HepG2 (cell line): ENCODE measurements around the gene BEX3. TPM values are rescaled to one million over a fixed set of nuclear protein-coding genes. Genes with fewer than 3 reads are reported as not detected.

Source experiments
- BRCA1 ChIP-seq: sonication (generic); formaldehyde crosslinking; IDR thresholded peaks from 2 replicates; pipeline ENCODE4 v1.4.0; 2020; ENCODE audit warnings: missing genetic modification reagents
- FLYWCH1 ChIP-seq: sonication (generic); formaldehyde crosslinking; IDR thresholded peaks from 2 replicates; pipeline ENCODE4 v1.8.1; 2023; ENCODE audit warnings: mild to moderate bottlenecking, missing genetic modification reagents
- KAT8 ChIP-seq: IDR thresholded peaks from 2 replicates; pipeline ENCODE4 v1.6.1; 2016; ENCODE audit warnings: missing genetic modification reagents, missing compliant biosample characterization
- NCOR1 ChIP-seq: fragments of 200-600 bp; sonication (generic); IDR thresholded peaks from 2 replicates; pipeline ENCODE4 v1.7.0; 2017; ENCODE audit warnings: antibody characterized with exemption, low read length, borderline replicate concordance
- NR2F6 ChIP-seq, 2 experiments: IDR thresholded peaks; 2 replicates each; pipeline ENCODE4 v1.6.1; 2016; ENCODE audit warnings: antibody characterized with exemption in 1 of 2, mild to moderate bottlenecking in 1 of 2
- SETDB1 ChIP-seq: sonication (generic); formaldehyde crosslinking; IDR thresholded peaks from 2 replicates; pipeline ENCODE4 v1.5.1; 2020; ENCODE audit warnings: missing genetic modification reagents, mild to moderate bottlenecking, borderline replicate concordance
- TMF1 ChIP-seq: sonication (generic); formaldehyde crosslinking; IDR thresholded peaks from 2 replicates; pipeline ENCODE4 v1.8.1; 2022; ENCODE audit warnings: low read depth, missing genetic modification reagents
- ZFP36 ChIP-seq: fragments of 150-350 bp; IDR thresholded peaks from 2 replicates; pipeline ENCODE4 v1.6.1; 2018; ENCODE audit warnings: borderline replicate concordance, low read length, low read depth; ENCODE audit not compliant: partially characterized antibody
- polyA plus RNA-seq, 8 experiments: library from polyadenylated mRNA; depleted of rRNA in 3 of 8; stranded (reverse) in 7 of 8; unstranded in 1 of 8; fragments of >200 nt; fragmentation: Illumina TruSeq in 4 of 8; extraction: Trizol in 4 of 8; gene quantifications; 2 replicates each; pipeline versions ENCODE4 v1.2.1 to v1.2.3, GENCODE V29; 2011 to 2016; ENCODE audit warnings: low read depth in 4 of 8, missing spikeins in 1 of 8, mixed read lengths in 1 of 8; ENCODE audit not compliant: insufficient read depth in 1 of 8
- total RNA-seq, 5 experiments: library from RNA; depleted of rRNA; stranded (reverse); fragments of >200 nt; fragmentation: Illumina TruSeq; extraction: Trizol; gene quantifications; 2 replicates each; pipeline ENCODE4 v1.2.3, GENCODE V29; 2016; ENCODE audit warnings: low read depth in 1 of 5
- TF ChIP-seq, protein P1 (sequence below): sonication (generic); formaldehyde crosslinking; IDR thresholded peaks from 2 replicates; pipeline ENCODE4 v1.8.0; 2022; ENCODE audit warnings: mild to moderate bottlenecking, missing genetic modification reagents, borderline replicate concordance
- TF ChIP-seq, protein P2 (sequence below): sonication (generic); formaldehyde crosslinking; IDR thresholded peaks from 2 replicates; pipeline ENCODE4 v1.5.0; 2020; ENCODE audit warnings: missing genetic modification reagents
- TF ChIP-seq, protein P3 (sequence below), 2 experiments: fragments of 450-650 bp in 1 of 2; sonication (generic) in 1 of 2; formaldehyde crosslinking in 1 of 2; IDR thresholded peaks; 2 replicates each; pipeline versions ENCODE4 v1.6.1 to v1.8.0; 2016 to 2022; ENCODE audit warnings: antibody characterized with exemption in 1 of 2, mild to moderate bottlenecking in 1 of 2, missing genetic modification reagents in 1 of 2
- TF ChIP-seq, protein P4 (sequence below): sonication (generic); formaldehyde crosslinking; IDR thresholded peaks from 2 replicates; pipeline ENCODE4 v1.9.0; 2021; ENCODE audit warnings: missing genetic modification reagents, borderline replicate concordance

BEX3 gene
- total and polyA plus RNA-seq, 2 of the 13 experiments (the other 11 are each of a cell fraction or from before 2014, with no cell fraction given) = 50.9 to 55.8 TPM

DNA sequence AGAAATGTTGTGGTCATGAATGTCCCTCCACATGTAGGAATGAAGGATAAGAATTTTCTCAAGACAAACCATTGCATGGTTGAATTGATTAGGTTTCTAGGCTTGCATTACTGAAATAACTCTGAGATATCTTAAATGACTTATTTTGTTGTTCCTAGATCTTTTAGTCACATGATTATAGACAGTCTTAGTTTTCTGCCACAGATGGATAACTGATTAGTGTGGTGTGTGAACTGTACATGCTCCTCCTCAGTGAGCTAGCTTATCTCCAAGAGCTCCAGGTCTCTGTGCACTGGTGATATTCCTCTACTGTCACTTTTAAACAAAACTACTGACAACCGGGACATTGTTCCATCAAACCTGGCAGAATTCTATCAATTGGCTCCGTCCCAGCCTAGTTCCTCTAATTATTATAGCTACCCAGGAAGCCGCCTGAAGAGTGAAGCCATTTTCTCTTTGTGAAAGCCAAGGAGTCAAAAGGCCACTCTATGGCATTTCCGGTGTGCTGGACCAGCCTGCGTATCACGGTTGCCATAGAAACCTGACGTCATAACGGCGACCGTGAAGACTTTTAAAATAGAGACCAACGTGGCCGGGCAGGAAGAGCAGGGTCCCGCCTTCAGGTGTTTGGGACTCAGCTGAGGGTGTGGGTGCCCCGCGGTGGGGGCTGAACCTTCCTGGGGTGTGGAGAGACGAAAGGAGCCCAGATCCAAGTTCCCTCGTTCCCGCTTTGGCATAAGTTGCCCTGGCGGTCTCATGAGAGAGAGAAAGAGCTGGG is 28.1 kb downstream of the BEX3 start (continued):
- TF ChIP-seq, protein P1, sequence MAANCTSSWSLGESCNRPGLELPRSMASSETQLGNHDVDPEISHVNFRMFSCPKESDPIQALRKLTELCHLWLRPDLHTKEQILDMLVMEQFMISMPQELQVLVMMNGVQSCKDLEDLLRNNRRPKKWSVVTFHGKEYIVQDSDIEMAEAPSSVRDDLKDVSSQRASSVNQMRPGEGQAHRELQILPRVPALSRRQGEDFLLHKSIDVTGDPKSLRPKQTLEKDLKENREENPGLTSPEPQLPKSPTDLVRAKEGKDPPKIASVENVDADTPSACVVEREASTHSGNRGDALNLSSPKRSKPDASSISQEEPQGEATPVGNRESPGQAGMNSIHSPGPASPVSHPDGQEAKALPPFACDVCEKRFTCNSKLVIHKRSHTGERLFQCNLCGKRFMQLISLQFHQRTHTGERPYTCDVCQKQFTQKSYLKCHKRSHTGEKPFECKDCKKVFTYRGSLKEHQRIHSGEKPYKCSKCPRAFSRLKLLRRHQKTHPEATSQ = no peak
- TF ChIP-seq, protein P2, sequence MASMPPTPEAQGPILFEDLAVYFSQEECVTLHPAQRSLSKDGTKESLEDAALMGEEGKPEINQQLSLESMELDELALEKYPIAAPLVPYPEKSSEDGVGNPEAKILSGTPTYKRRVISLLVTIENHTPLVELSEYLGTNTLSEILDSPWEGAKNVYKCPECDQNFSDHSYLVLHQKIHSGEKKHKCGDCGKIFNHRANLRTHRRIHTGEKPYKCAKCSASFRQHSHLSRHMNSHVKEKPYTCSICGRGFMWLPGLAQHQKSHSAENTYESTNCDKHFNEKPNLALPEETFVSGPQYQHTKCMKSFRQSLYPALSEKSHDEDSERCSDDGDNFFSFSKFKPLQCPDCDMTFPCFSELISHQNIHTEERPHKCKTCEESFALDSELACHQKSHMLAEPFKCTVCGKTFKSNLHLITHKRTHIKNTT (CRISPR knock-in tag) = no peak
- TF ChIP-seq, protein P3, sequence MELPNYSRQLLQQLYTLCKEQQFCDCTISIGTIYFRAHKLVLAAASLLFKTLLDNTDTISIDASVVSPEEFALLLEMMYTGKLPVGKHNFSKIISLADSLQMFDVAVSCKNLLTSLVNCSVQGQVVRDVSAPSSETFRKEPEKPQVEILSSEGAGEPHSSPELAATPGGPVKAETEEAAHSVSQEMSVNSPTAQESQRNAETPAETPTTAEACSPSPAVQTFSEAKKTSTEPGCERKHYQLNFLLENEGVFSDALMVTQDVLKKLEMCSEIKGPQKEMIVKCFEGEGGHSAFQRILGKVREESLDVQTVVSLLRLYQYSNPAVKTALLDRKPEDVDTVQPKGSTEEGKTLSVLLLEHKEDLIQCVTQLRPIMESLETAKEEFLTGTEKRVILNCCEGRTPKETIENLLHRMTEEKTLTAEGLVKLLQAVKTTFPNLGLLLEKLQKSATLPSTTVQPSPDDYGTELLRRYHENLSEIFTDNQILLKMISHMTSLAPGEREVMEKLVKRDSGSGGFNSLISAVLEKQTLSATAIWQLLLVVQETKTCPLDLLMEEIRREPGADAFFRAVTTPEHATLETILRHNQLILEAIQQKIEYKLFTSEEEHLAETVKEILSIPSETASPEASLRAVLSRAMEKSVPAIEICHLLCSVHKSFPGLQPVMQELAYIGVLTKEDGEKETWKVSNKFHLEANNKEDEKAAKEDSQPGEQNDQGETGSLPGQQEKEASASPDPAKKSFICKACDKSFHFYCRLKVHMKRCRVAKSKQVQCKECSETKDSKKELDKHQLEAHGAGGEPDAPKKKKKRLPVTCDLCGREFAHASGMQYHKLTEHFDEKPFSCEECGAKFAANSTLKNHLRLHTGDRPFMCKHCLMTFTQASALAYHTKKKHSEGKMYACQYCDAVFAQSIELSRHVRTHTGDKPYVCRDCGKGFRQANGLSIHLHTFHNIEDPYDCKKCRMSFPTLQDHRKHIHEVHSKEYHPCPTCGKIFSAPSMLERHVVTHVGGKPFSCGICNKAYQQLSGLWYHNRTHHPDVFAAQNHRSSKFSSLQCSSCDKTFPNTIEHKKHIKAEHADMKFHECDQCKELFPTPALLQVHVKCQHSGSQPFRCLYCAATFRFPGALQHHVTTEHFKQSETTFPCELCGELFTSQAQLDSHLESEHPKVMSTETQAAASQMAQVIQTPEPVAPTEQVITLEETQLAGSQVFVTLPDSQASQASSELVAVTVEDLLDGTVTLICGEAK (IDR thresholded peaks at IDR 0.05) = no peak
- TF ChIP-seq, protein P3 (CRISPR knock-in tag; IDR thresholded peaks at IDR 0.05) = no peak
- TF ChIP-seq SETDB1 (CRISPR knock-in tag) (no peak), NR2F6 (IDR thresholded peaks at IDR 0.05) (peak; percentile 49), NR2F6 (CRISPR knock-in tag; IDR thresholded peaks at IDR 0.05) (peak; percentile 70), NCOR1 (no peak), BRCA1 (CRISPR knock-in tag) (no peak), TMF1 (CRISPR knock-in tag) (no peak), ZFP36 (no peak), KAT8 (CRISPR knock-in tag) (peak; percentile 53; the same call in 1 of the 2 replicates), FLYWCH1 (no peak)
- TF ChIP-seq, protein P4, sequence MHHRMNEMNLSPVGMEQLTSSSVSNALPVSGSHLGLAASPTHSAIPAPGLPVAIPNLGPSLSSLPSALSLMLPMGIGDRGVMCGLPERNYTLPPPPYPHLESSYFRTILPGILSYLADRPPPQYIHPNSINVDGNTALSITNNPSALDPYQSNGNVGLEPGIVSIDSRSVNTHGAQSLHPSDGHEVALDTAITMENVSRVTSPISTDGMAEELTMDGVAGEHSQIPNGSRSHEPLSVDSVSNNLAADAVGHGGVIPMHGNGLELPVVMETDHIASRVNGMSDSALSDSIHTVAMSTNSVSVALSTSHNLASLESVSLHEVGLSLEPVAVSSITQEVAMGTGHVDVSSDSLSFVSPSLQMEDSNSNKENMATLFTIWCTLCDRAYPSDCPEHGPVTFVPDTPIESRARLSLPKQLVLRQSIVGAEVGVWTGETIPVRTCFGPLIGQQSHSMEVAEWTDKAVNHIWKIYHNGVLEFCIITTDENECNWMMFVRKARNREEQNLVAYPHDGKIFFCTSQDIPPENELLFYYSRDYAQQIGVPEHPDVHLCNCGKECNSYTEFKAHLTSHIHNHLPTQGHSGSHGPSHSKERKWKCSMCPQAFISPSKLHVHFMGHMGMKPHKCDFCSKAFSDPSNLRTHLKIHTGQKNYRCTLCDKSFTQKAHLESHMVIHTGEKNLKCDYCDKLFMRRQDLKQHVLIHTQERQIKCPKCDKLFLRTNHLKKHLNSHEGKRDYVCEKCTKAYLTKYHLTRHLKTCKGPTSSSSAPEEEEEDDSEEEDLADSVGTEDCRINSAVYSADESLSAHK (CRISPR knock-in tag) = no peak
